NB4 (cell line): ENCODE results near the gene AMFR.
A peak's percentile ranks its signal among the peaks of the same experiment; 100 is the strongest.

Experiments
- DNase-seq: peaks from one replicate; pipeline ENCODE4 v3.0.0; 2010; ENCODE audit warnings: low read depth
- H3K4me3 ChIP-seq: one replicate; pipeline ENCODE4 v1.5.1; 2011; ENCODE audit warnings: mild to moderate bottlenecking, low read depth, low read length, moderate library complexity
- CTCF ChIP-seq: IDR thresholded peaks from one replicate; pipeline ENCODE4 v1.5.1; 2012; ENCODE audit warnings: low read depth, low read length
- MAX ChIP-seq: IDR thresholded peaks from 2 replicates; pipeline ENCODE4 v1.6.1; 2011; ENCODE audit warnings: low read depth, low read length
- MYC ChIP-seq: IDR thresholded peaks from 2 replicates; pipeline ENCODE4 v1.6.1; 2011; ENCODE audit warnings: low read depth, low read length
- POLR2A ChIP-seq: IDR thresholded peaks from 2 replicates; pipeline ENCODE4 v1.6.1; 2011; ENCODE audit warnings: mild to moderate bottlenecking; ENCODE audit not compliant: insufficient read length; ENCODE audit errors: extremely low read depth

AMFR gene

GRCh38 chr16:56340864-56341365, 84.4 kb downstream of the AMFR start:
- DNase-seq: no peak
- TF ChIP-seq CTCF (no peak), MYC (no peak), MAX (no peak), POLR2A (no peak)
- no peak overlapping the region for H3K4me3 ChIP-seq

- TF ChIP-seq CTCF (no peak), MAX (no peak), MYC (no peak), POLR2A (no peak)
- DNase-seq: no peak
- H3K4me3 ChIP-seq: no peak overlapping the region
Measured at GRCh38 chr16:56340416-56340815, 84.9 kb downstream of the AMFR start.

- TF ChIP-seq MYC: no peak
- H3K4me3 ChIP-seq: no peak overlapping the region
- no peak for DNase-seq
Measured at GRCh38 chr16:56339431-56340195, 85.7 kb downstream of the AMFR start.

- TF ChIP-seq CTCF (no peak), MAX (no peak), MYC (no peak), POLR2A (no peak)
- no peak overlapping the region for H3K4me3 ChIP-seq
- DNase-seq: no peak
Measured at GRCh38 chr16:56338566-56339318, 86.6 kb downstream of the AMFR start.

GRCh38 chr16:56337858-56338325, 87.5 kb downstream of the AMFR start:
- TF ChIP-seq MYC (no peak), MAX (no peak)
- no peak overlapping the region for H3K4me3 ChIP-seq
- DNase-seq: no peak

GRCh38 chr16:56337131-56337857, 88.1 kb downstream of the AMFR start:
- peak; percentile 48 for DNase-seq
- no peak overlapping the region for H3K4me3 ChIP-seq
- TF ChIP-seq CTCF (no peak), POLR2A (no peak), MAX (no peak), MYC (no peak)
